ENCODE results near the gene MAN2C1.

MAN2C1 gene

DNA sequence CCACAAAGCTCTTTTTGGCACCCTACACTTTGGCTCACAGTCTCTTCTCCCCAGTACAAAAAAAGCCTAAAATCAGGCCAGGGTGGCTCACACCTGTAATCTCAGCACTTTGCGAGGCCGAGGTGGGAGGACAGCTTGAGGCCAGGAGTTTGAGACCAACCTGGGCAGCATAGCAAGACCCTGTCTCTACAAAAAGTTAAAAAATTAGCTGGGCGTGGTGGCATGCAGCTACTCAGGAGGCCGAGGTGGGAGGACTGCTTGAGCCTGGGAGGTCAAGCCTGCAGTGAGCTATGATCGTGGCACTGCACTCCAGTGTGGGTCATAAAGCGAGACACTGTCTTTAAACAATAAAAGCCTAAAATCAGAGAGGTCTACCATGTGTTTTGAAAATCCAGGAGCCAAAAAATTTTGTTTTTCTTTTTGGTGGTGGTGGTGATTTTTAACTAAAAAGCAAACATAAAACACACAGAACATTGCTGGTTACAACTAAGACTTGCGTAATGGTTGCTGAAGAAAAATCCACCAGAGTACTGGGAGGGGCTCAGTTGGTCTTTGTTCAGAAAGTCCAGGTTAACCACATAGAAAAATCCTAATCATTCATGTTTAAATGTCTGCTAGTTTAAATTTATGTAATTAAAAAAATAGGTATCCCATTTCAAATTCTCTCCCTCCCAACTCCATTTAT is 1.6 kb upstream of the MAN2C1 start:
- Histone ChIP-seq H3K9me3 (ENCODE audit: insufficient read depth, low read depth, low read length) (no peaks in the 10 kb centered on the region), H3K9ac (ENCODE audit: low read depth, low read length) (peak overlapping the region; percentile 92; the same call in 1 of the 2 replicates), H3K36me3 (ENCODE audit: insufficient read depth, low read depth, low read length) (peaks cover 73% of the 10 kb centered on the region), H3K27ac (ENCODE audit: low read length) (no peak overlapping the region), H3K4me1 (ENCODE audit: insufficient read depth, low read length) (peaks cover 5% of the 10 kb centered on the region; the same call in 1 of the 2 replicates), H3K27me3 (ENCODE audit: insufficient read depth, low read length) (no peaks in the 10 kb centered on the region), H3K4me3 (ENCODE audit: low read length) (peak overlapping the region; percentile 89; the same call in 1 of the 2 replicates)

DNA sequence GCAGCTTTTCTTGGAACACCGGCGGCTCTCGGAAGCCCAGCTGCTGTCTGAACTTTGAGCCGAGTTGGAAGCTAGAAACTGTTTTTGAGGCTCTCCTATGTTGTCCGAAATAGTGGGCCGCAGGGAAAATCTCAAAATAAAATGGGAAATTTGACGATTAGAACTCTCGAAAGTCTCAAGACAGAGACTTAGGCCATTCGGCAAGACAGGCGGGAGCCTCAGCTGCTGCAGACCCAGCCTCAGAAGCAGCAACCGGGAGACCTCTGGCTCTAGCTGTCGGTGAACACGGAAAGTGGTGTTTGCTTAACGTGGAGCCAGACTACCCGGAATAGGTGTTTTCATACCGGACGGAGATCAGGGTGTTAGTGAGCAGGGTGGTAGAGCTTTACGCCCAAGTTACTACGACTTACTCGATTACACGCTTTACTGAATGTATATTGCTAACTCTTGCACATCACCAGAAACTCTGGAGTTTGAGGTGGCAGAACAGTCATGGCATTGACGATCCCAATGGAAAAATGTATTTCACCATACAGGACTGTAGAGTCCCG is 357 bp upstream of the MAN2C1 start:
- Histone ChIP-seq H3K36me3 (ENCODE audit: insufficient read depth, low read depth, low read length) (peaks cover 66% of the 10 kb centered on the region), H3K9ac (ENCODE audit: low read depth, low read length) (peak overlapping the region; percentile 92), H3K4me1 (ENCODE audit: insufficient read depth, low read length) (peaks cover 5% of the 10 kb centered on the region; the same call in 1 of the 2 replicates), H3K27ac (ENCODE audit: low read length) (no peak overlapping the region), H3K27me3 (ENCODE audit: insufficient read depth, low read length) (no peaks in the 10 kb centered on the region), H3K9me3 (ENCODE audit: insufficient read depth, low read depth, low read length) (no peaks in the 10 kb centered on the region), H3K4me3 (ENCODE audit: low read length) (peak overlapping the region; percentile 89)

DNA sequence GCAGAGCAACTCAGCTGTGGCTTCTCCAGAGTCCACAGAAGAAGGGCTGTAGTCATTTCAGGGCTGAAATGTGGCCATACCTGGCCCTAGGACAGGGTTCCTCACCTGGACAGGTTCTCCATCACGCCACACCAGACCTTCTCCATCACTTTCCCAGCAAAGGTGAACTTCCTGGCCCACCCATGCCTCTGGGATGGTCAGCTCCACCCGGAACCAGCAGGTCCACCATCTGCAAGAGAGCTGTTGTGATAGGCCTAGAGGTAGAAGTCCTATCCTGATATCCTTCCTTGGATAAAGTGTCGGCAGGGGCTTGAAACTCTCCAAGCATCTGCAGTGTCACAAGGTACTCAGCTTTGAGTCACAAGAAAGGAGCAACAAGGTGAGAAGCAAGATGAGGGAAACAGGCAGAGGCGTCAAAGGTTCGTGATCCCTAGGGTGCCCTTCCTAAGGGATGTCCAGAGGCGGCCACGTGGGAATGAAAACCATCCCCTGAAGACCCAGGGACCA is 948 bp downstream of the MAN2C1 start:
- Histone ChIP-seq H3K36me3 (ENCODE audit: insufficient read depth, low read depth, low read length) (peaks cover 54% of the 10 kb centered on the region), H3K27ac (ENCODE audit: low read length) (no peak overlapping the region), H3K9ac (ENCODE audit: low read depth, low read length) (peak overlapping the region; percentile 92; the same call in 1 of the 2 replicates), H3K4me3 (ENCODE audit: low read length) (peak overlapping the region; percentile 89; the same call in 1 of the 2 replicates), H3K27me3 (ENCODE audit: insufficient read depth, low read length) (no peaks in the 10 kb centered on the region), H3K4me1 (ENCODE audit: insufficient read depth, low read length) (peaks cover 5% of the 10 kb centered on the region; the same call in 1 of the 2 replicates), H3K9me3 (ENCODE audit: insufficient read depth, low read depth, low read length) (no peaks in the 10 kb centered on the region)

DNA sequence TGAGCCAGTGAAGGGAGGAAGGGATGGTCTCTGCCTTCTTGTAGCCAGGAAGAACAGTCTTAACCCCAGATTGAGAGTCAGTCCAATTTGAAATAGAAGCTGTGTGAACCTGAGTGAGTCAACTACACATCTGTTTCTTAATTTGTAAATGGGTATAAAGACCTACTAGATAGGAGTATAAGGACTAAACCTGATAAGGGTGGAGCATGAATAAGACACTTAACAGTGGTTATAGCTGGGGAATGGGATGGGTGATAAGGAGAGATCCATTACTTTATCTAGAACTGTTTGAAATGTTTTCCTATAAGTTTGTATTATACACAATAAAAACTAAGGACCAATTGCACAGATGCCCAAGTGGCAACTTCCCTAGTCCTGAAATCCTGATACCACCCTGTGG is 1.4 kb downstream of the MAN2C1 start:
- Histone ChIP-seq H3K36me3 (ENCODE audit: insufficient read depth, low read depth, low read length) (peaks cover 50% of the 10 kb centered on the region), H3K27ac (ENCODE audit: low read length) (no peak overlapping the region), H3K9ac (ENCODE audit: low read depth, low read length) (no peak overlapping the region), H3K4me3 (ENCODE audit: low read length) (no peak overlapping the region), H3K9me3 (ENCODE audit: insufficient read depth, low read depth, low read length) (no peaks in the 10 kb centered on the region), H3K4me1 (ENCODE audit: insufficient read depth, low read length) (peaks cover 5% of the 10 kb centered on the region; the same call in 1 of the 2 replicates), H3K27me3 (ENCODE audit: insufficient read depth, low read length) (no peaks in the 10 kb centered on the region)

DNA sequence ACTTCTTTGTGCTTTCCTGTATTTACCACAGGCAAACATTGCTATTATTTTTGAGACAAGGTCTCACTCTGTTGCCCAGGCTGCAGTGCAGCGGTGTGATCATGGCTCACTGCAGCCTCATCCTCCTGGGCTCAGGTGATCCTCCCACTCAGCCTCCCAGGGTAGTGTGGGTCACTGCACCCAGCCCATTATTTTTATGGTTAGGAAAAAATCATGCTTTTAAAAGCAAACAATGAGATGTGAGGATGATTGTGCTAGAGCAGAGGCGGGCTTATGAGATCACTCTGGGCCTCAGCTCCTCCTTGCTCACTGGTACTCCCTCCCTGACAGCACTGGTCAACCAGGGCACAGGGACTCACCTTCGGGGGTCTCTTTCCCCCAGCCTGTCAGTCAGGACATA is 2.2 kb downstream of the MAN2C1 start:
- Histone ChIP-seq H3K4me1 (ENCODE audit: insufficient read depth, low read length) (peaks cover 5% of the 10 kb centered on the region; the same call in 1 of the 2 replicates), H3K9me3 (ENCODE audit: insufficient read depth, low read depth, low read length) (no peaks in the 10 kb centered on the region), H3K36me3 (ENCODE audit: insufficient read depth, low read depth, low read length) (peaks cover 49% of the 10 kb centered on the region), H3K27me3 (ENCODE audit: insufficient read depth, low read length) (no peaks in the 10 kb centered on the region), H3K4me3 (ENCODE audit: low read length) (no peak overlapping the region), H3K9ac (ENCODE audit: low read depth, low read length) (no peak overlapping the region), H3K27ac (ENCODE audit: low read length) (no peak overlapping the region)

DNA sequence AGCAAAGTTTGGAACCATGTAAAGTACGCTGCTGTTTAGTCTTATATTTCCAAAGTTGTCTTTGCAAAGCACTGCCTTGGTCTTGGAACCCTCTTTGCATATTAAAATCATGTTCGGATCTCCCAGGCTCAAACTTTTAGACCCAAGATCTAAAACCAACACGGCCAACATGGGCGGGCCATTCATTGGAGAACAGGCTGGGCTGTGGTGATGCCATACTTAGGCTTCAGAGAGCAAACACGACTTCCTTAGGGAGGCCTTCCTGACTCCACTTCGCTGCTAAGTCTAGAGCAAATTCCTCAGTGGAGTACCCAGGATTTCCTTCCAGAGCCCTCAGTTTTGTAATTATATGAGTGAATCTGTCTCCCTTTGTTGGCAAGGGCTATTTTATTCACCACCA is 3.5 kb downstream of the MAN2C1 start:
- H3K9ac ChIP-seq (ENCODE audit: low read depth, low read length) = no peak overlapping the region
- H3K4me3 ChIP-seq (ENCODE audit: low read length) = no peak overlapping the region
- H3K9me3 ChIP-seq (ENCODE audit: insufficient read depth, low read depth, low read length) = no peaks in the 10 kb centered on the region
- H3K4me1 ChIP-seq (ENCODE audit: insufficient read depth, low read length) = peaks cover 5% of the 10 kb centered on the region; the same call in 1 of the 2 replicates
- H3K36me3 ChIP-seq (ENCODE audit: insufficient read depth, low read depth, low read length) = peaks cover 38% of the 10 kb centered on the region
- no peak overlapping the region for H3K27ac ChIP-seq (ENCODE audit: low read length)
- H3K27me3 ChIP-seq (ENCODE audit: insufficient read depth, low read length) = no peaks in the 10 kb centered on the region

DNA sequence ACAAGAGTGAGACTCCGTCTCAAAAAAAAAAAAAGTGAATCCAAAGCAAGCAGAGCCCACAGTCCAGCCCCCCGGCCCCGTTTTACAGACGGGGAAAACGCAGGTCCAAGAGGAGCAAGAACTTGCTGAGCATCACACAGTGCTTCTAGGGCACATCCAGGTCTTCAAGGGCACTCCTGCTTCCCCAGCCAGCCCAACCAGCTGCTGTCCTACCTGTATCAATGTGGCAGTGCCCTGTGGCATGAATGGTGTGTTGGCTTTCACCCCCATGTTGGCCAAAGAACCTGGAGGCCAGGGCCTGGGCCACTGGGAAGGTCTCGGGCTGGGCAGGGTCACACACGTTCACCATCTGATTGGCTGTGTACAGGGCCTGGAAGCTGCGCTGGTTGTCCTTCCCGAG is 4.6 kb downstream of the MAN2C1 start:
- Histone ChIP-seq H3K36me3 (ENCODE audit: insufficient read depth, low read depth, low read length) (peaks cover 44% of the 10 kb centered on the region), H3K4me1 (ENCODE audit: insufficient read depth, low read length) (no peaks in the 10 kb centered on the region), H3K27me3 (ENCODE audit: insufficient read depth, low read length) (no peaks in the 10 kb centered on the region), H3K9ac (ENCODE audit: low read depth, low read length) (no peak overlapping the region), H3K27ac (ENCODE audit: low read length) (no peak overlapping the region), H3K4me3 (ENCODE audit: low read length) (no peak overlapping the region), H3K9me3 (ENCODE audit: insufficient read depth, low read depth, low read length) (no peaks in the 10 kb centered on the region)

DNA sequence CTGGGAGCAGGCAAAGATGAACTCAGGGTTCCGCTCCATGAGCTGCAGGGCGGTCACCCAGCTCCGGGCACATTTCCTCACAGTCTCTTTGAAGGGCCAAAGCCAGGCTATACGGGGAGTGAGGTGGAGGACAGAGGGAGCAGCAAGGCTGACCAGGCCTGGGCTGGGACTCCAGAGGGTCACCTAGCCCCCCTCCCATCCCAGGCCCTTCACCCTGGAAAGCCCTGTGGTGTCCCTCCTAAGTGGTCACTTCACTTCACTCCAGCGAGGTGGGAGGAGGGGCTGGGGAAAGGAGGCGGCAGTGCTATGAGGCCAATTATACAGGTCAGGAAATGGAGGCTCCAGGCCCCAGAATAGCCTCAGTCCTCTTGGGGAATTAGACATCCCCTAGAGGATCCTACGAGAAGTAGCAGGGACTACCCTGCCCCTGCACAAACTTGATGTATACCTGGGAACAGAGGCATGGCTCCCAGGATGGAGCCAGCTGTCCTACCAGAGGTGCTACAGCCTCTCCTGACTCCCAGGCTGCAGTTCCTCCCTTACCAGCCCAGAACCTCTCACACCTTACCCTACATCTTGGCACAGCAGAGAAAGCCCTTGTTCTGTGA is 5.7 kb downstream of the MAN2C1 start:
- peaks cover 51% of the 10 kb centered on the region for H3K36me3 ChIP-seq (ENCODE audit: insufficient read depth, low read depth, low read length)

DNA sequence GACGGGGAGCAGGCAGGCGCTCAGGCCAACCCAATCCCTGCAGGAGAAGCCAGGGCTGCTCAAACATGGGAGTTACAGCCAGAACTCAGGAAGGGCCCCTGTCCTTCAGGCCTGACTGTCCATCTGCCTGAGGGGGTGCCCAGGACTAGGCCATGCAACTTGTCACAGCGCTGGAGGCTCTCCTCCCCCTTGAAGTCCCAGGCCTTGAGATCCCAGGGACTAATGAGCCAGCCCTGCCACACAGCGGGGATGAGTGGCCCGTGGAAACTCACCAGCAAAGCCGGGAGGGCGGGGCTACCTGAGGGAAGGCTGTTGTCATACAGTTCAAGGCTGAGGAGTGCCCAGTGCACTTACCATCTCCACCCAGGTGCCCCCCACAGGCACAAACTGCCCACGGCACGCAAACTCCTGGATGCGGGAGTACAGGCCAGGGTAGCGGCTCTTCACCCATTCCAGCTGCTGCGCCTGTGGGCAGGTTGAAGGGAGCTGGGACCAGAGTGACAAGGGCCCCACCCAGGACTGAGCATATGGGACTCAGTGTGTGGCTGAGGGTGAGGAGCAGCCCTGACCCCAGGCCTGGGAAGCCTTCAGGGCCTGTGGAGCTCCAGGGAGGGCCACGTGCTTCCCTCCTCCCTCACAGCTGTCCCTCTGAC is 6.3 kb downstream of the MAN2C1 start:
- Histone ChIP-seq H3K36me3 (ENCODE audit: insufficient read depth, low read depth, low read length) (peaks cover 49% of the 10 kb centered on the region), H3K9ac (ENCODE audit: low read depth, low read length) (no peak overlapping the region), H3K27ac (ENCODE audit: low read length) (no peak overlapping the region), H3K27me3 (ENCODE audit: insufficient read depth, low read length) (no peaks in the 10 kb centered on the region), H3K9me3 (ENCODE audit: insufficient read depth, low read depth, low read length) (no peaks in the 10 kb centered on the region), H3K4me3 (ENCODE audit: low read length) (no peak overlapping the region), H3K4me1 (ENCODE audit: insufficient read depth, low read length) (no peaks in the 10 kb centered on the region)

More for the DNA sequence above, 5.7 kb downstream of the MAN2C1 start:
- Histone ChIP-seq H3K4me1 (ENCODE audit: insufficient read depth, low read length) (no peaks in the 10 kb centered on the region), H3K9me3 (ENCODE audit: insufficient read depth, low read depth, low read length) (no peaks in the 10 kb centered on the region), H3K4me3 (ENCODE audit: low read length) (no peak overlapping the region), H3K27ac (ENCODE audit: low read length) (no peak overlapping the region), H3K27me3 (ENCODE audit: insufficient read depth, low read length) (no peaks in the 10 kb centered on the region), H3K9ac (ENCODE audit: low read depth, low read length) (no peak overlapping the region)

DNA sequence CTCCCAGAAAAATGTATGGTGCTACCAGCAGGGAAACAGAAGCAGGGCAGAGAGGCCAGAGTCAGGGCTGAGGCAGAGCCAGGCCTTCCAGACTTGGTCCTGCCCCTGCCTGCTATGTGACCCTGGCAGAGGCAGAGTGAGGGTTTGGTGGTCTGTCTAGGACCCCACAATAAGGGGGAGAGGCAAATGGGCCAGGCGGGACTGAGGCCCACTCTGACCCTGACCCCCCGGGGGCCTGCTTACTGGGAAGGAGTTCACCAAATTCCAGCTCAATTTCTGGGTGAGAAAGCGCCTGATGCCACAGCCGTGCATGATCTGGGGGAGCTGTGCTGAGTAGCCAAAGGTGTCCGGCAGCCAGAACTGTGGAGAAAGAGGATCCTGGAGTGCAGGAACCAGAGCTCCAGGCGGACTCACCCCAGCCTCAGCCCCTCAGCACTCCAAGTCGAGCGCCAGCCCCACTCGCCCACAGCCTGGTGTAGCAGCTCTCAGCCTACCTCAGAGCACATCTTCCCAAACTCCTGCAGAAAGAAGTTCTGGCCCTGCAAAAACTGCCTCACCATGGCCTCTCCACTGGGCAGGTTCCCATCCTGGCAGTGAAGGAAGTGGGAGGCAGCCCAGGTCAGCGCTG is 6.9 kb downstream of the MAN2C1 start:
- Histone ChIP-seq H3K4me3 (ENCODE audit: low read length) (no peak overlapping the region), H3K27ac (ENCODE audit: low read length) (no peak overlapping the region), H3K9ac (ENCODE audit: low read depth, low read length) (no peak overlapping the region), H3K36me3 (ENCODE audit: insufficient read depth, low read depth, low read length) (peaks cover 46% of the 10 kb centered on the region), H3K9me3 (ENCODE audit: insufficient read depth, low read depth, low read length) (no peaks in the 10 kb centered on the region), H3K4me1 (ENCODE audit: insufficient read depth, low read length) (no peaks in the 10 kb centered on the region), H3K27me3 (ENCODE audit: insufficient read depth, low read length) (no peaks in the 10 kb centered on the region)

DNA sequence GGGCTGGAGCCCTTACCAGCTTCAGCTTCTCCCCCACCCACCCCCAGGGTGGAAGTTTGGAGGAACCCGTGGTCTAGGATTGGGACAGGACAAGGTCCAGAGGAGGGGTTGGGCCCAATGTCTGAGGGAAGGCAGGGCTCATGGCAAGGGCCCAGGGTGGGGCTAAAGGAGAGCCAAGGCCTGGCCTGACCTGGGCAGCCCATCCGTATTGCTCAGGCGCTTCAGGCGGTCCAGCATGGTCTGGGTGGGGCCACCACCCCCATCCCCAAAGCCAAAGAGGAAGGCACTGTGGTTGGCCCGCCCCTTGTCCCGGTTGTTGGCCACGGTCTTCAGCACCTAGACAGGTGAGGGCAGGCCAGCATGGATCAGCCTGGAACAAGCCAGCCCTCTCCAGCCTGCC is 7.6 kb downstream of the MAN2C1 start:
- no peak overlapping the region for H3K4me3 ChIP-seq (ENCODE audit: low read length)
- no peaks in the 10 kb centered on the region for H3K9me3 ChIP-seq (ENCODE audit: insufficient read depth, low read depth, low read length)
- H3K4me1 ChIP-seq (ENCODE audit: insufficient read depth, low read length) = no peaks in the 10 kb centered on the region
- H3K9ac ChIP-seq (ENCODE audit: low read depth, low read length) = no peak overlapping the region
- H3K27me3 ChIP-seq (ENCODE audit: insufficient read depth, low read length) = no peaks in the 10 kb centered on the region
- H3K36me3 ChIP-seq (ENCODE audit: insufficient read depth, low read depth, low read length) = peaks cover 40% of the 10 kb centered on the region
- no peak overlapping the region for H3K27ac ChIP-seq (ENCODE audit: low read length)
